Parathyroid adenoma (tissue), 2 donors: ENCODE measurements around the gene CCN5.

Source experiments
- H2AFZ ChIP-seq: fragments of 300-600 bp; sonication (generic); one replicate; pipeline ENCODE4 v1.7.0; 2017; ENCODE audit warnings: antibody characterized with exemption, mild to moderate bottlenecking
- H3K27ac ChIP-seq: fragments of 300-600 bp; sonication (generic); one replicate; pipeline ENCODE4 v1.7.0; 2017
- H3K27me3 ChIP-seq: fragments of 300-600 bp; sonication (generic); one replicate; pipeline ENCODE4 v1.7.0; 2017; ENCODE audit warnings: low read length; ENCODE audit not compliant: control insufficient read depth, insufficient read depth
- H3K36me3 ChIP-seq: fragments of 300-600 bp; sonication (generic); one replicate; pipeline ENCODE4 v1.7.0; 2017; ENCODE audit warnings: low read length; ENCODE audit not compliant: control insufficient read depth, insufficient read depth
- H3K4me1 ChIP-seq: fragments of 300-600 bp; sonication (generic); one replicate; pipeline ENCODE4 v1.7.0; 2017; ENCODE audit warnings: control low read depth
- H3K4me2 ChIP-seq: fragments of 300-600 bp; sonication (generic); one replicate; pipeline ENCODE4 v1.7.0; 2017; ENCODE audit warnings: low read length
- H3K4me3 ChIP-seq: fragments of 300-600 bp; sonication (generic); one replicate; pipeline ENCODE4 v1.7.0; 2017; ENCODE audit warnings: low read depth, low read length
- H3K79me2 ChIP-seq: fragments of 300-600 bp; sonication (generic); one replicate; pipeline ENCODE4 v1.7.0; 2017; ENCODE audit warnings: control low read depth
- H3K9ac ChIP-seq: fragments of 300-600 bp; sonication (generic); one replicate; pipeline ENCODE4 v1.7.0; 2017; ENCODE audit warnings: mild to moderate bottlenecking
- H3K9me3 ChIP-seq: fragments of 300-600 bp; sonication (generic); one replicate; pipeline ENCODE4 v1.7.0; 2017; ENCODE audit warnings: low read length; ENCODE audit not compliant: control insufficient read depth
- CTCF ChIP-seq: fragments of 300-600 bp; sonication (generic); IDR thresholded peaks from one replicate; pipeline ENCODE4 v1.7.0; 2017; ENCODE audit warnings: antibody characterized with exemption, mild to moderate bottlenecking
- donor health status: primary hyperparathyroidism.

CCN5 gene

GRCh38 chr20:44678990-44679611 is 36.1 kb upstream of the CCN5 start:
- no peak overlapping the region for H3K9ac ChIP-seq
- no peak overlapping the region for H3K4me3 ChIP-seq
- no peak overlapping the region for H3K27ac ChIP-seq
- no peaks in the 10 kb centered on the region for H3K27me3 ChIP-seq
- TF ChIP-seq CTCF, result no peak
- no peaks in the 10 kb centered on the region for H3K9me3 ChIP-seq
- no peaks in the 10 kb centered on the region for H3K4me1 ChIP-seq
- H2AFZ ChIP-seq, result no peak overlapping the region
- H3K79me2 ChIP-seq, result no peaks in the 10 kb centered on the region
- no peaks in the 10 kb centered on the region for H3K36me3 ChIP-seq
- no peak overlapping the region for H3K4me2 ChIP-seq

GRCh38 chr20:44681796-44682566 is 33.2 kb upstream of the CCN5 start:
- Histone ChIP-seq H3K27me3 (no peaks in the 10 kb centered on the region), H3K27ac (no peak overlapping the region), H2AFZ (no peak overlapping the region), H3K79me2 (no peaks in the 10 kb centered on the region), H3K4me3 (no peak overlapping the region), H3K9ac (no peak overlapping the region), H3K9me3 (no peaks in the 10 kb centered on the region), H3K4me2 (no peak overlapping the region), H3K36me3 (no peaks in the 10 kb centered on the region), H3K4me1 (no peaks in the 10 kb centered on the region)
- TF ChIP-seq CTCF, result no peak

- H3K4me3 ChIP-seq, result no peak overlapping the region
- no peaks in the 10 kb centered on the region for H3K9me3 ChIP-seq
- H3K27me3 ChIP-seq, result no peaks in the 10 kb centered on the region
- no peaks in the 10 kb centered on the region for H3K79me2 ChIP-seq
- no peaks in the 10 kb centered on the region for H3K36me3 ChIP-seq
- H3K4me2 ChIP-seq, result no peak overlapping the region
- no peak overlapping the region for H3K27ac ChIP-seq
- no peak overlapping the region for H3K9ac ChIP-seq
- no peaks in the 10 kb centered on the region for H3K4me1 ChIP-seq
- peak overlapping the region; percentile 13 for H2AFZ ChIP-seq
- TF ChIP-seq CTCF, result peak; percentile 66
Measured at GRCh38 chr20:44683263-44684046, 31.7 kb upstream of the CCN5 start.

GRCh38 chr20:44684047-44684967 is 30.9 kb upstream of the CCN5 start:
- no peak for TF ChIP-seq CTCF
- H3K9ac ChIP-seq, result no peak overlapping the region
- H3K79me2 ChIP-seq, result no peaks in the 10 kb centered on the region
- no peaks in the 10 kb centered on the region for H3K36me3 ChIP-seq
- no peak overlapping the region for H3K27ac ChIP-seq
- H3K27me3 ChIP-seq, result no peaks in the 10 kb centered on the region
- H3K4me1 ChIP-seq, result no peaks in the 10 kb centered on the region
- H2AFZ ChIP-seq, result peak overlapping the region; percentile 16
- H3K9me3 ChIP-seq, result no peaks in the 10 kb centered on the region
- H3K4me3 ChIP-seq, result no peak overlapping the region
- H3K4me2 ChIP-seq, result no peak overlapping the region
